GM15510 (cell line): ENCODE data around the gene HSD17B2.
A peak's percentile ranks its signal among the peaks of the same experiment; 100 is the strongest.

Experiments used
- POLR2A ChIP-seq: IDR thresholded peaks from 3 replicates; pipeline ENCODE4 v1.6.1; 2011; ENCODE audit warnings: borderline replicate concordance; ENCODE audit not compliant: insufficient read length; ENCODE audit errors: extremely low read depth

The HSD17B2 gene

DNA sequence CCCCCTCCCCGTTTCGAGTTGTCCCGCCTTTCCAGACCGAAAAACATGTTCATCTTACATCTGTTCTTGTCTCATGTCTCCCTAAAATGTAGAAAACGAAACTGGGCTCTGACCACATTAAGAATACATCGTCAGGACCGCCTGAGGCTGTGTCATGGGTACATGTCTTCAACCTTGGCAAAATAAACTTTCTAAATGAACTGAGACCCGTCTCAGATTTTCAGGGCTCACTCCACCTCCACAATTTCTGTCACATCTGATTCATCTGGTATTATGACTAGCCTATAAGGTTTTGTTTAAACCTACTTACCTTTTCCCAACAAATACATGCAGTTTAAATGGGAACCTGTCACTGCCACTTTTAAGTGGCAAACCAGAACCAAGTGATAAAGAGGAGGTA is 24.4 kb upstream of the HSD17B2 start:
- TF ChIP-seq POLR2A = no peak

- TF ChIP-seq POLR2A = peak; percentile 58
Observed at GRCh38 chr16:82011199-82011641, 23.8 kb upstream of the HSD17B2 start, which contains the start of gene SDR42E1. Gene SDR42E1 (minus strand): TSS chr16:82011470. CDS start chr16:82000858, 10,612 bp downstream.

GRCh38 chr16:82013139-82013538 is 21.9 kb upstream of the HSD17B2 start:
- no peak for TF ChIP-seq POLR2A

GRCh38 chr16:82016263-82016662 is 18.8 kb upstream of the HSD17B2 start:
- TF ChIP-seq POLR2A = no peak

DNA sequence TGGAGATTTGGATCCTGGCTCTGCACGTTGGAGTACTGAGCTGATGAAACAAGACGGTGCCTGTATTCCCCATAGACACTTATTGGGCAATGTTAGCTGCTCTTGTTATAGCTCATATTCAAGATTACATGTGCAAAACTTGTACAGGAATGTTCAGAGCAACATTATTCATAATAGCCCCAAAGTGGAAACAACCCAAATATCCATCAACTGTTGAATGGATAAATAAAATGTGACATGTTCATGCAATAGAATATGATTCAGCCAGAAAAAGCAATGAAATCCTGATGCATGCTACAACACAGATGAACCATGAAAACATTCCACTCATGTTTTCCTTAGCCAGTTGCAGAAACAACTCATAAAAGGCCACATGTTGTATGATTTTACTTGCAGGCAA is 18.1 kb upstream of the HSD17B2 start:
- no peak for TF ChIP-seq POLR2A

DNA sequence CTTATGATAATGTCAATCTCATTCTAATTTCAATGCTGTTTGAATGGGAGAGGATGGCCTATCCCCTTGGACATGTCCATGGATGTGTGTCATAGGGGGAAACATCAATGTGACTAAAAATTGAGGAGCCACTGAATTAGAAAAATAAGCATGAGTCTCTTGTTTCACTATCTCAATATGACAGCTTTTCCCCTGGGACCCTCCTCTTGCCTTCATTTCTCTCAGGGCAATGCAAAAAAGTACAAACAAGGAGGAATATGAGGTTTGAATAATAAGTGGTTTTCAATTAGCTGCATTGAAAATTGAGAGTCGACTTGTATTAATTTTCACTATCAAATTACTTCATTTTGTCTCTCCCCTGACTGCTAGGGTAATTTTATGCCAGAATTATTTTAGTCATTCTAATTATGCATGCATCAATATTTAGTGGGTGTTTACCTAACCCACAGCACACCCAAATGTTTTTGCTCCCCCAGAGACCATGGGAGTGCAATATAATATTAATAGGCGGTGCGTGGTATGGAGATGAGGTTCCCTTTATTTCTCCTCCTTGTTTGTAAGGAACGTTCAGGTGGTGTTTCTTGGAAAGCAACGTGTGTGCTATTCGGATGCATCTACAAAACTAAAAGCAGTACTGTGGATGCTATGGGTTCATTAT is 17.0 kb upstream of the HSD17B2 start:
- no peak for TF ChIP-seq POLR2A

GRCh38 chr16:82019535-82019934 is 15.5 kb upstream of the HSD17B2 start:
- no peak for TF ChIP-seq POLR2A

DNA sequence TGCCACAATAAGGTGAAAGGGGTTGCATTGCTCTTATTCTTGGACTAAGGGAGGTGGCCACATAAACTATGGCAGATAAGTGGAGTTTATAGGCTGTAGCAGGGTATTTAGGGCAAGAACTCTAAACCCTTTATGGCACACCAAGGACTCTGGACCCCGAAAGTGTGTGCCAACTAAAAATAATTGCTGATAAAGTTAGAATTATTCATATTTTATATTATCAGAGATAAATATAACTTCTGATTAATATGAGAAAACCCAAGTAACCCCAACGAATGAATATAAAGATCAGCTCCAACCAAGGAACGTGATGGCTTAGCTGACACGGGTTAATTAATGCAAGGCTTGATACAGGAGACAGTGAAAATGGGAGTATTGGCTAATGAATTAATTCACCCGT is 15.0 kb upstream of the HSD17B2 start:
- no peak for TF ChIP-seq POLR2A

DNA sequence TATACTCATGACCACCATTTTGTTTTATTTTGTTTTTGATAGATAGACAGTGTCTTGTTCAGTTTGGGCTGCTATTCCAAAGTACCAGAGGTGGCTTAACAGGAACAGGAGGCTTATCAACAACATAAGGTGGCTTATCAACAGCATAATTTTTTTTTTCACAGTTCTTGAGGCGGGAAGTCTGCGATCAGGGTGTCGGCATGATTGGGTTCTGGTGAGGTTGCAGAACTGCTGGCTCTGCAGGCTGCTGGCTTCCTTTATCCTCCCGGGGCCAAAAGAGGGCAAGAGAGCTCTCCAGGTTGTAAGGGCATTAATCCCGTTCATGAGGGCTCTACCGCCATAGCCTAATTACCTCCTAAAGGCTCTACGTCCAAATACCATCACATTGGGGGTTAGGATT is 11.8 kb upstream of the HSD17B2 start:
- no peak for TF ChIP-seq POLR2A

- no peak for TF ChIP-seq POLR2A
Observed at GRCh38 chr16:82024316-82024715, 10.7 kb upstream of the HSD17B2 start.

DNA sequence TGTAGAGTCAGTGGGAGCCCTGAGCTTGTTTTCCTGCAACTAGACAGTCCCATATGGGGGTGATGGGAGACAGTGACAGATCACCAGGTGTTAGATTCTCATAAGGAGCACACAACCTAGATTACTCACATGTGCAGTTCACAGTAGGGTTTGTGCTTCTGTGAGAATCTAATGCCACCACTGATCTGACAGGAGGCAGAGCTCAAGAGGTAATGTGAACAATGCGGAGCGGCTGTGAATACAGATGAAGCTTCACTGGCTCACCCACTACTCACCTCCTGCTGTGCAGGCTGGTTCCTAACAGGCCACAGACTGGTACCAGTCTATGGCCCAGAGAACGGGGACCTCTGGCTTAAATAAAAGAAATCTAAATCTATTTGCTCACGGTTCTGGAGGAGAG is 10.2 kb upstream of the HSD17B2 start:
- no peak for TF ChIP-seq POLR2A

- no peak for TF ChIP-seq POLR2A
Observed at GRCh38 chr16:82027629-82028064, 7.4 kb upstream of the HSD17B2 start.

GRCh38 chr16:82031116-82032084 is 3.7 kb upstream of the HSD17B2 start:
- TF ChIP-seq POLR2A = no peak

DNA sequence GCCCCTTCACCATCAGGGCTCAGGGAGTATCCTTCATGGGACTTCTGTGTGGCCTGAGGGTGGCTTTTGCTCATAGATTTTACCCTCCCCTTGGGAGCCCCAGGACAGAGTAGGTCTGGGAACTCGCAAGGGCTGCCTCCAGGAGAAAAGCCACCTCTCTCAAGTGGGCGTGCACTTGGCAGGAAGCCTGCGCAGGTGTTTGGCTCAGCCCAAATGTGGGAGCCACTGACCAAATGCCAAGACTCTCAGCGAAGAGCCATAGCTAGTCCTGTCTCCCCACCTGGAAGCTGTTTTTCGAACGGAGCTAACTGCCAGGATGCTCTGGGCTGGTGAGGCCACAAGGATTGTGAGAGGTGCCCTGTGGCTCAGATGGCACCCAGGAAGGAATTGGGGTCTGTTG is 2.0 kb upstream of the HSD17B2 start:
- no peak for TF ChIP-seq POLR2A

DNA sequence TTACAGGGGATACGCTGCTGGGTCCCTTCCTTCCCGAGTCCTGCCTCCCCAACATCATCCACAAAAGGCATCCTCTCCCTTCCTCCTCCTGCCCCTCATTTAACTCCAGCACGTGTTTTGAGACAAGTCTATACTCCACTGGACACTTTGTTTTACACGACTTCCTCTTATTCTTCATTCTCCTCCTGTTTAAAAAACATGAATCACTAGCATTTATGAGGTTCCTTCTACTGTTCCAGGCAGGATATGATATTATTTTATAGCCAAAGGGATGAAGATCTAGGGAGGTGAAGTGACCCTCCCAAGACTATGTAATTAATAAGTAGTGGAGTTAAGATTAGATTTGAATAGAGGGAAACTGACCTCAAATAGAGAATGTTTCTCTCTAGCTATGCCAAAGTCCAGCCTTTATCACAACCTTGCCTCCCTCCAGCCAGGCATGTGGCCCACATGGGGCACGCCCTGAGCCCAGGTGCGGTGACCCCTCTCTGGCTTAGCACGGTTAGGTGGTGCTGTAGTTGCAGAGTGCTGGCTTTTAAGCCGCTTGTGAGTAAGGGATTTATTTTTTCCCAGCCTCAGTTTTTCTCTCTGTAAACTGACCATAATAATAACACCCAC is 1.3 kb upstream of the HSD17B2 start:
- TF ChIP-seq POLR2A = no peak
